ENCODE results near the gene CORO7.

DNA sequence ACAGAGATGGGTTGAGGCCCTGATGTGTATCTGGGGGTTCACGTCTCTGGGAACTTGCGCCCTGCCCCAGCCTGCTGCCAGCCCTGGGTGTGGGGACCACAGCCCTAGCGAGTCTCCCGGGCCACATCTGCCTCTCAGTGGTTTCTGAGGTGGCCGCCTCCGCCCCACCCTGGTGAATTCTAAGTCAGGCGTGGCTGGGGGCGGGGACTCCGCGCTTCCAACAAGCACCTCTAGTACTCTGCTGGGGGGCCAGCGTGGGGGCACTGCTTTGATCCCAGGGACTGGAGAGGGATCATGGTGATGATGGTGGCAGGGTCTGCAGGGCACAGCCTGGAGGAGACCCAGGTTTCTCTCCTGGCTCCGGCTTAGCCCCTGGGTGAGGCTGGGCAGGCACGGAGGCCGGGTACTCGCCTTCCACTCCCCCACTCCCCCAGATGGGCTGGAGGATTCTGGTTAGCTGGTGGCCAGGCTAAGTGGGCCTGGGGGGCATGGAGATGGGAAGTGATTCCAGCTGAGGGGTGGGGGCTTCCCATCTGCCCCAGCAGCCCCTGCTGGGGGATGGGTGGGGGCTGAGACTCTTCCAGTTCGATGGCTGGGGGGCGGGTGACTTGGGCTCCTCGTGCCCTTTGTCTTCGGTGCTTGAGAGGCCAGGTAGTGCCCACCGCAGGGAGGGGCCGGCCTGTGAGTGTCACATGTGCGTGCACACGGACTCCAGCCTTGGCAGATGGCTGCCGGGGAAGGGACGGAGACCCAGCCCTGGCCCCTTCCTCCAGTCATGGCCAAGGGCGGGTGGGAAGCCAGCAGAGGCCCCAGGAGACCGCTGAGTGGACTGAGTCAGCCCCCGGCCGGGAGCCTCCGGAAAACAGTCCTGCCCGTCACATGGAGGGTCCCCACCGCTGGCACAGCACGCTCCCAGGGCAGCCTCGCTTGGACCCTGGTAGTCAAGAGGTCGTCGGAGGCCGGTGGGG is 96.7 kb downstream of the CORO7 start:
- TF ChIP-seq POLR2AphosphoS5 (IDR thresholded peaks at IDR 0.05; ENCODE audit: low read depth, low read length) (no peak), TAF1 (IDR thresholded peaks at IDR 0.05; ENCODE audit: low read depth, low read length) (no peak), POLR2A (IDR thresholded peaks at IDR 0.05; ENCODE audit: low read depth, low read length) (no peak)
